Suprapubic skin (tissue), 3 donors: ENCODE results near the gene DAD1.

Experiments used
- CTCF ChIP-seq, 2 donors: fragments of 200-600 bp in 1 of 2; fragments of 450-650 bp in 1 of 2; sonication (generic) in 1 of 2; IDR thresholded peaks; one replicate each; pipeline ENCODE4 v1.5.1; 2016 to 2019; ENCODE audit warnings: antibody characterized with exemption in 2 of 2, mild to moderate bottlenecking in 1 of 2, moderate library complexity in 1 of 2
- POLR2AphosphoS5 ChIP-seq, 3 donors: sonication (generic); formaldehyde crosslinking; IDR thresholded peaks; one replicate each; pipeline ENCODE4 v1.6.1; 2017; ENCODE audit warnings: antibody characterized with exemption in 3 of 3

GRCh38 chr14:22546722-22547071 is 42.3 kb downstream of the DAD1 start:
- no peak for TF ChIP-seq CTCF (IDR thresholded peaks at IDR 0.05)
- no peak for TF ChIP-seq POLR2AphosphoS5 (IDR thresholded peaks at IDR 0.05)
